ENCODE data around the gene PATZ1.

- no peak for TF ChIP-seq POLR2A (IDR thresholded peaks at IDR 0.05)
- TF ChIP-seq CTCF (IDR thresholded peaks at IDR 0.05) = no peak
Measured at GRCh38 chr22:31367426-31367825, 21.3 kb upstream of the PATZ1 start.

All from tibial nerve (tissue), 3 donors.